Gastroesophageal sphincter (tissue), 3 donors: ENCODE measurements around the gene PPM1M.

Experiments
- EP300 ChIP-seq: sonication (generic); formaldehyde crosslinking; IDR thresholded peaks from one replicate; pipeline ENCODE4 v1.6.1; 2017; ENCODE audit warnings: antibody characterized with exemption, mild to moderate bottlenecking
- POLR2A ChIP-seq, 2 donors: fragments of 450-650 bp; IDR thresholded peaks; one replicate each; pipeline ENCODE4 v1.6.1; 2017; ENCODE audit warnings: antibody characterized with exemption in 2 of 2, mild to moderate bottlenecking in 2 of 2, moderate library complexity in 1 of 2
- POLR2AphosphoS5 ChIP-seq: sonication (generic); formaldehyde crosslinking; IDR thresholded peaks from one replicate; pipeline ENCODE4 v1.6.1; 2017; ENCODE audit warnings: antibody characterized with exemption
- TF ChIP-seq, protein P1 (sequence below), 4 experiments: fragments of 200-600 bp in 2 of 4; fragments of 450-650 bp in 2 of 4; sonication (generic) in 1 of 4; IDR thresholded peaks; one replicate each; pipeline ENCODE4 v1.5.1; 2017 to 2019; ENCODE audit warnings: antibody characterized with exemption in 4 of 4, mild to moderate bottlenecking in 2 of 4, moderate library complexity in 2 of 4

GRCh38 chr3:52202384-52203077 is 43.0 kb upstream of the PPM1M start:
- TF ChIP-seq POLR2A (IDR thresholded peaks at IDR 0.05) (no peak), POLR2AphosphoS5 (no peak), EP300 (no peak)
- TF ChIP-seq, protein P1, sequence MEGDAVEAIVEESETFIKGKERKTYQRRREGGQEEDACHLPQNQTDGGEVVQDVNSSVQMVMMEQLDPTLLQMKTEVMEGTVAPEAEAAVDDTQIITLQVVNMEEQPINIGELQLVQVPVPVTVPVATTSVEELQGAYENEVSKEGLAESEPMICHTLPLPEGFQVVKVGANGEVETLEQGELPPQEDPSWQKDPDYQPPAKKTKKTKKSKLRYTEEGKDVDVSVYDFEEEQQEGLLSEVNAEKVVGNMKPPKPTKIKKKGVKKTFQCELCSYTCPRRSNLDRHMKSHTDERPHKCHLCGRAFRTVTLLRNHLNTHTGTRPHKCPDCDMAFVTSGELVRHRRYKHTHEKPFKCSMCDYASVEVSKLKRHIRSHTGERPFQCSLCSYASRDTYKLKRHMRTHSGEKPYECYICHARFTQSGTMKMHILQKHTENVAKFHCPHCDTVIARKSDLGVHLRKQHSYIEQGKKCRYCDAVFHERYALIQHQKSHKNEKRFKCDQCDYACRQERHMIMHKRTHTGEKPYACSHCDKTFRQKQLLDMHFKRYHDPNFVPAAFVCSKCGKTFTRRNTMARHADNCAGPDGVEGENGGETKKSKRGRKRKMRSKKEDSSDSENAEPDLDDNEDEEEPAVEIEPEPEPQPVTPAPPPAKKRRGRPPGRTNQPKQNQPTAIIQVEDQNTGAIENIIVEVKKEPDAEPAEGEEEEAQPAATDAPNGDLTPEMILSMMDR (IDR thresholded peaks at IDR 0.05), result no peak
